GM12872 (cell line): ENCODE results near the gene EP300.

Experiments
- TF ChIP-seq, protein P1 (sequence below): IDR thresholded peaks from 3 replicates; pipeline ENCODE4 v1.5.1; 2011; ENCODE audit warnings: low read depth, mild to moderate bottlenecking, low read length, moderate library complexity; ENCODE audit not compliant: insufficient read depth

Gene EP300

GRCh38 chr22:41152902-41153301 is 60.5 kb downstream of the EP300 start:
- TF ChIP-seq, protein P1, sequence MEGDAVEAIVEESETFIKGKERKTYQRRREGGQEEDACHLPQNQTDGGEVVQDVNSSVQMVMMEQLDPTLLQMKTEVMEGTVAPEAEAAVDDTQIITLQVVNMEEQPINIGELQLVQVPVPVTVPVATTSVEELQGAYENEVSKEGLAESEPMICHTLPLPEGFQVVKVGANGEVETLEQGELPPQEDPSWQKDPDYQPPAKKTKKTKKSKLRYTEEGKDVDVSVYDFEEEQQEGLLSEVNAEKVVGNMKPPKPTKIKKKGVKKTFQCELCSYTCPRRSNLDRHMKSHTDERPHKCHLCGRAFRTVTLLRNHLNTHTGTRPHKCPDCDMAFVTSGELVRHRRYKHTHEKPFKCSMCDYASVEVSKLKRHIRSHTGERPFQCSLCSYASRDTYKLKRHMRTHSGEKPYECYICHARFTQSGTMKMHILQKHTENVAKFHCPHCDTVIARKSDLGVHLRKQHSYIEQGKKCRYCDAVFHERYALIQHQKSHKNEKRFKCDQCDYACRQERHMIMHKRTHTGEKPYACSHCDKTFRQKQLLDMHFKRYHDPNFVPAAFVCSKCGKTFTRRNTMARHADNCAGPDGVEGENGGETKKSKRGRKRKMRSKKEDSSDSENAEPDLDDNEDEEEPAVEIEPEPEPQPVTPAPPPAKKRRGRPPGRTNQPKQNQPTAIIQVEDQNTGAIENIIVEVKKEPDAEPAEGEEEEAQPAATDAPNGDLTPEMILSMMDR: no peak

DNA sequence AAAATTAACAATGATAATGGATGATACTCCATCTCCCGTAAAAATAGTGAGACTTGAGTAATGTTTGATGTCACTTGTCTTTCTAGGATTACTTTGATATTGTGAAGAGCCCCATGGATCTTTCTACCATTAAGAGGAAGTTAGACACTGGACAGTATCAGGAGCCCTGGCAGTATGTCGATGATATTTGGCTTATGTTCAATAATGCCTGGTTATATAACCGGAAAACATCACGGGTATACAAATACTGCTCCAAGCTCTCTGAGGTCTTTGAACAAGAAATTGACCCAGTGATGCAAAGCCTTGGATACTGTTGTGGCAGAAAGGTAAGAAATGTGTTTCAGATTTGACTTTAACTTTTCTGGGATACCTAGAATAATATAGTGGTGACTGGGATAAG is 64.7 kb downstream of the EP300 start:
- TF ChIP-seq, protein P1: no peak

DNA sequence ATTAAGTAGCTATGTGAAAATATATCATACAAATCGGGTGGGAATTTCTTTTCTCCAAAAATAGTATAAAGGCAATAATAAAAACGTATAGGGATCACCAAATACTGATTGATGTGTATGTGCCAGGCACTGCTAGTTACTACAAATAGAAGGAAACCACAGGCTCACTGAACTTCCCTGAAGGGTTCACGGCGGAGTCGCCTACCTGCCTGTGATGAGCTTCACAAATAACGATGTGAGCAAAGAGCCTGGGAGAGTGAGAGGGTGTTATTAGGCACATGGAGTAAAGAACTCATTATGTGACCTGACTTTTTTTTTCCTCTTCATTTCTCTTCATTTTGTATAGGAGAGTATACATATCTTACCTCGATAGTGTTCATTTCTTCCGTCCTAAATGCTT is 76.8 kb downstream of the EP300 start:
- TF ChIP-seq, protein P1: no peak

DNA sequence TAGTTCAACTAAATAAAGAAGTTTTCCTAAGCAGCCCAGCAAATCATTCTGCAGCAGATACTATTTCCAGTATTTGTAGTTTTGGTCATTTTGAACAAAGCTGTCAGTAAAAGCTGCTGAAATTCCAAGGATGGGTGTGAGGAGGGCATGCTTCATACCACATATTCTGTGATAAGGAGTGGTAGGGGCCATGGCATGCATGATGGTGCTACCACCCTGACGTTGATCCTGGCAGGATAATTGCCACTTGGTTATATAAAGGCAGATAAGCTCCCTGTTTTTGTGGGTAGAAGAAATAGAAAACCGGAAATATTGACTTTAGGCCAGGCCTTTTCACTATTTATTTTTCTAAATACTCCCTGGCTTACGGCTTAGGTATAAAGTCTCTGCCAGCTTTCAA is 79.6 kb downstream of the EP300 start:
- TF ChIP-seq, protein P1: no peak

- TF ChIP-seq, protein P1: no peak
These were observed 83.2 kb downstream of the EP300 start for GRCh38 chr22:41175546-41175945.

GRCh38 chr22:41177040-41177621 is 84.7 kb downstream of the EP300 start:
- TF ChIP-seq, protein P1: no peak

GRCh38 chr22:41177622-41178424 is 85.4 kb downstream of the EP300 start:
- TF ChIP-seq, protein P1: no peak
